GM19099 (cell line): Measurements from ENCODE around the gene TMEM81.

Experiments
- POLR2A ChIP-seq: IDR thresholded peaks from 3 replicates; pipeline ENCODE4 v1.6.1; 2011; ENCODE audit warnings: low read depth; ENCODE audit not compliant: insufficient read length; ENCODE audit errors: extremely low read depth

The TMEM81 gene

GRCh38 chr1:205068457-205069040, 15.7 kb downstream of the TMEM81 start:
- TF ChIP-seq POLR2A = no peak

DNA sequence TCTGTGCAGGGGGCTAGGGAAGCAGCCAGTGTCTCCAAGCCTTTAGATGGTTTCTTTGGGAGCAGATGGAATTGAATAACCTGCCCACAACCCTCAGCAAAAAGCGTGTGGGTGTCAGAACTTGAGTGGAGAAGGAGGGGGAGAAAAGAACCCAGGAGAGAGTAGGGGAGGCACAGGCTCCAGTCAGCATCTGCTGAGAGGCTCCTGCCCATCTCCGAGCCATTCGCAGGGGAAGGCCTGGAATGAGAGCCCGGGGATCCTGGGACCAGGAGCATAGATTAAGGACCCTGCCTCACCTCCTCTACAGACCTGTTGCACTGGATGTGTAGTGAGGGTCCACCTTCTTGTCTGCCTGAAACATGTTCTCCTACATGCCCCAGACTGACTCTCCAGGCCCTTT, 16.3 kb downstream of the TMEM81 start:
- TF ChIP-seq POLR2A = no peak

GRCh38 chr1:205067031-205067430, 17.2 kb downstream of the TMEM81 start:
- TF ChIP-seq POLR2A = no peak

- no peak for TF ChIP-seq POLR2A
Measured at GRCh38 chr1:205066141-205066818, 18.0 kb downstream of the TMEM81 start.

DNA sequence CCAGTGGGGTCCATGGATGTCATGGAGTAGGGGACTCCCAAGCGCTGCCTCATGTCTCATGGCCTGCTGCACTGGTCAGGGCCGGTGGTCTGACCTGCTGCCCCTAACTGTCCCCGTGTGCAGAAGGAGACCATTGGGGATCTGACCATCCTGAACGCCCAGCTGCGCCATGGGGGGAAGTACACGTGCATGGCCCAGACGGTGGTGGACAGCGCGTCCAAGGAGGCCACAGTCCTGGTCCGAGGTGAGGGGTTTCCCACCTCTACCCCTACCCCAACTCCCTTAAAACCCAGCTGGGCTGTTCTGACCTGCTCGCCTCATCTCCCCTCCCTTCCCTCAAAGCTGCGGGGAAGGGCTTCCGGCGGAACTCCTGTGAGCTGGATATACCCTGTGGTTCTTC, 18.6 kb downstream of the TMEM81 start:
- no peak for TF ChIP-seq POLR2A

- TF ChIP-seq POLR2A = no peak
Measured at GRCh38 chr1:205064741-205065316, 19.4 kb downstream of the TMEM81 start.

DNA sequence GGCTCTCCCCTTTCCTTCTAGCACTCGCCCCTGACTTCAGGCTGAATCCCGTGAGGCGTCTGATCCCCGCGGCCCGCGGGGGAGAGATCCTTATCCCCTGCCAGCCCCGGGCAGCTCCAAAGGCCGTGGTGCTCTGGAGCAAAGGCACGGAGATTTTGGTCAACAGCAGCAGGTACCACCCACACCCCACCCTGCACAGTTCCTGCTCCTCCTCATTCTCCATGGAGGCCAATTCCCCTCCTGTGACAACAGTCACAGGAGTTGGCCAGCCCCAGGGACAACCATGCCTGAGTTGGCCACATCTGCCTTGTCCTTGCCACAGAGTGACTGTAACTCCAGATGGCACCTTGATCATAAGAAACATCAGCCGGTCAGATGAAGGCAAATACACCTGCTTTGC, 20.0 kb downstream of the TMEM81 start:
- no peak for TF ChIP-seq POLR2A

DNA sequence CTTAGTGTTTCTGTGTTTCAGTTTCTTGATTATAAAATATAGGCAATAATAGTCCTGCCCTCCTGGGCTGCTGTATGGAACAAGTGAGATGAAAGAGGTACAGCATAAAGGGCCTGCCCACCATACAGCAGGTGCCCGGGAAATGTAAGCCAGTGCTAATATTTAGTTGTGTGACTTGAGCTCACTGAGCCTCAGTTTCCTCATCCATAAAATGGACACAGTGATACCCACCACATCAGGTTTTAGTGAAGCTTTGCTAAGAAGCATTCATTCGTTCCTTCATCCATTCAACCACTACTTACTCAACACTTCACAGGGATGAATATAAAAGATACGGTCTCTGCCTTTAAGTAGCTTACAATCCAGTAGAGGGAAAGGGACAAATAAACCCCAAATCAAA, 21.4 kb downstream of the TMEM81 start:
- no peak for TF ChIP-seq POLR2A

DNA sequence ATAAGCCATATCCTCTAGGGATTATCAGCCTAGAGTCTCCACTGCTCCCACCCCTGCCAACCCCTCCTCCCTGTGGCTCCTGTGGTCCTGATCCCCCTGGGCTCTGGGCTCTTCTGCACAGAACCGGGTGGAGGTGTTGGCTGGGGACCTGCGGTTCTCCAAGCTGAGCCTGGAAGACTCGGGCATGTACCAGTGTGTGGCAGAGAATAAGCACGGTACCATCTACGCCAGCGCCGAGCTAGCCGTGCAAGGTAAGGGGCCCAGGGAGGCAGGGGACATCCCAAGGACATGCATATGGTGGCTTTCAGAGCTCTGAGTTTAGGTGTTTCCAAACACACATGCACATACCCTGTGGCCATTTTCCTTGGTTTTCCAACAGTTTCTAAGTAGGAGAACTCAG, 21.9 kb downstream of the TMEM81 start:
- TF ChIP-seq POLR2A = no peak

- no peak for TF ChIP-seq POLR2A
Measured at GRCh38 chr1:205061665-205062069, 22.6 kb downstream of the TMEM81 start.

- no peak for TF ChIP-seq POLR2A
Measured at GRCh38 chr1:205061227-205061626, 23.0 kb downstream of the TMEM81 start.

- no peak for TF ChIP-seq POLR2A
Measured at GRCh38 chr1:205060746-205061145, 23.5 kb downstream of the TMEM81 start.

- TF ChIP-seq POLR2A = no peak
Measured at GRCh38 chr1:205059660-205060059, 24.6 kb downstream of the TMEM81 start.

GRCh38 chr1:205058853-205059252, 25.4 kb downstream of the TMEM81 start:
- TF ChIP-seq POLR2A = no peak

- no peak for TF ChIP-seq POLR2A
Measured at GRCh38 chr1:205057808-205058575, 26.3 kb downstream of the TMEM81 start.
